IPS-15b (cell line): Measurements from ENCODE around the gene DIP2A.

Experiments used
- H3K27me3 ChIP-seq: one replicate; pipeline ENCODE4 v1.6.1; 2013; ENCODE audit warnings: low read length; ENCODE audit not compliant: control insufficient read depth, insufficient read depth
- H3K36me3 ChIP-seq: one replicate; pipeline ENCODE4 v1.6.1; 2013; ENCODE audit warnings: low read length; ENCODE audit not compliant: control insufficient read depth, insufficient read depth
- H3K4me1 ChIP-seq: one replicate; pipeline ENCODE4 v1.6.1; 2013; ENCODE audit warnings: mild to moderate bottlenecking, low read length; ENCODE audit not compliant: control insufficient read depth, insufficient read depth
- H3K4me3 ChIP-seq: one replicate; pipeline ENCODE4 v1.5.1; 2013; ENCODE audit warnings: low read depth, low read length
- H3K9ac ChIP-seq: one replicate; pipeline ENCODE4 v1.6.1; 2013; ENCODE audit warnings: low read depth, mild to moderate bottlenecking, low read length
- H3K9me3 ChIP-seq: one replicate; pipeline ENCODE4 v1.6.1; 2013; ENCODE audit warnings: mild to moderate bottlenecking, low read length; ENCODE audit not compliant: control insufficient read depth, insufficient read depth

Gene DIP2A

DNA sequence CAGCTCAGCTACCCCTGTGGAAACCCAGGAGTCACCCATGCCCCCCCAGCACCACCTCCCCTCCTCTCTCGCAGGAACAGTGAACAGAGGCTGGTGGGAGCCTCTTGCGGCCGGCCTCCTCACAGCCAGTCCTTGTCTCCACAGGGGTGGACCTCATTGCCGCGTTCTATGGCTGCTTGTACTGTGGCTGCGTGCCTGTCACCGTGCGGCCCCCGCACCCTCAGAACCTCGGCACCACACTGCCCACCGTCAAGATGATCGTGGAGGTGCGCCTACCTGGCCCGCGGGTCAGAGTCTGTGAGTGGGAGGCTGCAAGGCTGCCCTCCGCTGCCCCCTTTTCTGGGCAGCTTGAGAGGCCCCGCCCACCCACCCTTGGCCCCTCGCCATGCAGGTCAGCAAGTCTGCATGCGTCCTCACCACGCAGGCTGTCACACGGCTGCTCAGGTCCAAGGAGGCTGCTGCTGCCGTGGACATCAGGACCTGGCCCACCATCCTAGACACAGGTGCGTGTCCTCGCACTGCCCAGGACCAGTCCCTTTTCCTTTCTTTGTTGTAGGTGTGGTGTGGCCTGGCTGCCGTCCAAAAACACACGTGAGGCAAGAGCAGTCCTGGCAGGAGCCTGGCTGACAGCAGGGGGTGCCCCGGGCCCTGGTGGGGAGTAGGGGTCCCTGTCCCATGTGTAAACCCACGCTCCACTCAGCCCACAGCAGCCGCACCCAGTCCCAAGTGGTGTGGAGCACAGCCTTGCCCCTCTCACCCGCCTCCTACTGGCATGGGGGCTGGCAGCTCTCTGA, 95.9 kb downstream of the DIP2A start:
- Histone ChIP-seq H3K36me3 (peaks cover 43% of the 10 kb centered on the region), H3K9ac (no peak overlapping the region)

DNA sequence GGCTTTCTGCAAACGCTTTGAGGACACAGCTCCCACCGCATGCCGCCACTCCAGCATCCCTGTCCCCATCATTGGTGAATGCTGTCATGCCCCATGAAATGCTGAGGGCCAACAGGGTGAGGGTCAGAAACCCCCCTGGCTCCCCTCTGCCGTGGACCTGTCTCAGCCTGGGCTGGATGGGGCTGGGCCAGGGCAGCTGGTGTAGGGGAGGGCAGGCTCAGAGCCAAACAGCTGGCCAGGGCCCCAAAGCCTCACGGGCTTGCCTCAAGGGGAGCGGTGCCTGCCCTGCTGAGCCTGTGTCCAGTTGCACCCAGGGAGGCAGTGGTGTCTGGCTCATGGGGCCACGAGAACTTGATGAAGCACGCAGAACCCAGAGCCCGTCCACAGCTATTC, 96.5 kb downstream of the DIP2A start:
- H3K27me3 ChIP-seq = no peaks in the 10 kb centered on the region
- peaks cover 43% of the 10 kb centered on the region for H3K36me3 ChIP-seq
- no peak overlapping the region for H3K4me3 ChIP-seq
- H3K9ac ChIP-seq = no peak overlapping the region
- H3K4me1 ChIP-seq = no peaks in the 10 kb centered on the region
- no peaks in the 10 kb centered on the region for H3K9me3 ChIP-seq

More for the DNA sequence above, 95.9 kb downstream of the DIP2A start:
- H3K9me3 ChIP-seq = no peaks in the 10 kb centered on the region
- no peaks in the 10 kb centered on the region for H3K27me3 ChIP-seq
- H3K4me1 ChIP-seq = no peaks in the 10 kb centered on the region
- H3K4me3 ChIP-seq = no peak overlapping the region

DNA sequence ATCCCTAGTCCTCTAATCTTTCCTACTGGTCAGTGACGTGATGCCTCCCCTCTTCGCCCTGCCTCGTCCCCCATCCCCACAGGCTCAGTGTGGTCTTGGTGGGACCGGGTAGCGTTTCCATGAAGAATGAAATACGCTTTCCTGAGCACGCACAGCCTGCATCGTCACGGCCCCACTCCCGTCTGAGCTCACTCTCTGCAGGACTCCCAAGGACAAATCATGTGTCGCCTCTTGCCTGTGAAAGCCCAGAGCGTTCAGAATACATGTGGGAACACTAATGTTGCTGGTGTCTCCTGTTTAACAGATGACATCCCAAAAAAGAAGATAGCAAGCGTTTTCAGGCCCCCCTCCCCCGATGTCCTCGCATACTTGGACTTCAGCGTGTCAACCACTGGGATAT, 97.0 kb downstream of the DIP2A start:
- H3K4me3 ChIP-seq = no peak overlapping the region
- no peaks in the 10 kb centered on the region for H3K4me1 ChIP-seq
- H3K27me3 ChIP-seq = no peaks in the 10 kb centered on the region
- H3K9ac ChIP-seq = no peak overlapping the region
- peaks cover 46% of the 10 kb centered on the region for H3K36me3 ChIP-seq
- H3K9me3 ChIP-seq = no peaks in the 10 kb centered on the region

DNA sequence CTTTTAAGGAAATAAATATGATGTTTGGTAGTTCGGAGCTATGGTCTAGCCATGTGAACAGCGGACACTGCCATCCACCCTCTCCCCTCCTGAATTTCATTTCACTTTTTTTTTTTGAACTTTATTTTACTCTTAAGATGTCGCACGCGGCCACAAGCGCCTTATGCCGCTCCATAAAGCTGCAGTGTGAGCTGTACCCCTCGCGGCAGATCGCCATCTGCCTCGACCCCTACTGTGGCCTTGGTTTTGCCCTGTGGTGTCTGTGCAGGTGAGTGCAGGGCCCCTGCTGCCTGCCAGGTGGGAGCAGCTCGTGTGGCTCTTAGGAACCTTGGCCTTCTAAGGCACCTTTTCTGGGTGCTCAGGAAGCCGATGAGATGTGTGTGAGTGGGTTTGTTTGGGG, 98.1 kb downstream of the DIP2A start:
- Histone ChIP-seq H3K4me3 (no peak overlapping the region), H3K4me1 (no peaks in the 10 kb centered on the region), H3K27me3 (no peaks in the 10 kb centered on the region), H3K9me3 (no peaks in the 10 kb centered on the region), H3K9ac (no peak overlapping the region), H3K36me3 (peaks cover 48% of the 10 kb centered on the region)

DNA sequence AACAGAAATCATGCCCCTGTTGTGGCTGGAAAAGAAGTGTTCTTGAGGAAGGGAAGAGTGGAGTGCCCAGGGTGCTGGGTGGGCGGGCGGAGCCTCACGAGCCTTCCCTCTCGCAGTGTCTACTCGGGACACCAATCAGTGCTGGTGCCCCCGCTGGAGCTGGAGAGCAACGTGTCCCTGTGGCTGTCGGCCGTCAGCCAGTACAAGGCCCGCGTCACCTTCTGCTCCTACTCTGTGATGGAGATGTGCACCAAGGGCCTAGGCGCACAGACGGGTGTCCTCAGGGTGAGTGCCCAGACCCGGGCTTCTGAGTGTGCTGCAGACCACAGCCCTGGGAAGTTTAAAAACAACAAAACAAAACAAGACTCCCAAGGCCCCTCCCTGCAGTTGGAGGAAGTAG, 98.8 kb downstream of the DIP2A start:
- Histone ChIP-seq H3K4me3 (no peak overlapping the region), H3K36me3 (peaks cover 51% of the 10 kb centered on the region), H3K9me3 (no peaks in the 10 kb centered on the region), H3K4me1 (no peaks in the 10 kb centered on the region), H3K27me3 (no peaks in the 10 kb centered on the region), H3K9ac (no peak overlapping the region)

DNA sequence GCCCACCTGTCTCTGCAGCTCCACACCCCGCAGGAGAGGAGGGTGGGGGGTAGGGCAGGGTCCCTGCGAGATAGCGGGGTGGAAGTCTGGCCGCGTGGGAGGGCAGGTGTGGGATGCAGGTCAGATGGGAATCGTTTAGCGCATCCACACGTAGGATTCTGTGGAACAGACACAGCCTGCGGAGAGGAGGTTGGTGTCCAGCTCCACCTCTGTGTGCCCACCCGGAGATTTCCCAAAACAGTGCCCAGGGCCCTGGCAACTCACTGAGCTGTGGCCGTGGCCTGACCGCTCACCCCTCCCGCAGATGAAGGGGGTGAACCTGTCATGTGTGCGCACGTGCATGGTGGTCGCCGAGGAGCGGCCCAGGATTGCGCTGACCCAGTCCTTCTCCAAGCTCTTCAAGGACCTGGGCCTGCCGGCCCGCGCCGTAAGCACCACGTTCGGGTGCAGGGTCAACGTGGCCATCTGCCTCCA, 99.3 kb downstream of the DIP2A start:
- H3K4me3 ChIP-seq = no peak overlapping the region
- H3K9ac ChIP-seq = no peak overlapping the region
- no peaks in the 10 kb centered on the region for H3K27me3 ChIP-seq
- no peaks in the 10 kb centered on the region for H3K9me3 ChIP-seq
- H3K36me3 ChIP-seq = peaks cover 55% of the 10 kb centered on the region
- no peaks in the 10 kb centered on the region for H3K4me1 ChIP-seq

DNA sequence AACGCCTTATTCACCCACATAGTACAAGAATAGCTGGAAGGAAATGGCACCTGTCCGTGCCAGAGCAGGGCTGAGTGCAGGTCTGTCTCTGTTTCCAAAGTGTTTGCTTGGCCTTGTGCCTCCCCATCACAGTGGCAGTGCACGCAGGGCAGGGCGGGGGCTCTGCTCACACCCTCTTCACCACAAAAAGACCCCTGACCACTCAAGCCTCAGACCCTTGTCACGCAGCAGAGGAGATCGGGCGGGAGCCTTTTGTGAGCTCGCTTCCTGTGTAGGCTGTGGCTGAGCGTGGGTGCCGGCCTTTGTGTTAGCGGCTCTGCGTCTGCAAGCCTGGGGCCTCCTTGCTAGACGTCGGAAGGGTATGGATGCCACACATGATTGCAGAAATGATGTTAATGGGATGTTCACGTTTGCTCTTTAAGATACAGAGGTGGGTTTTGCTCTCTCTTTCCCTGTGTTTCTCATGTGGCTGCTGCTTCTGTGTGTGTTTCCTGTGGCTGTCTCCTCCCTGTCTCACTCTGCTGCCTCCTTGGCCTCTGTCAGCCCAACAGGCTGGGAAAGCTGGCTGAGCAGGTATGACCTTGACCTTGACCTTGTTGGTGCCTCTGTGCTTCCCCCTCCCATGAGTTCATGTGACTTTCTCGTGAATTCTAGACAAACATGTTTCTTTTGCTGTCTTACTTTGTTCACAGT, 100.7 kb downstream of the DIP2A start:
- H3K9me3 ChIP-seq = no peaks in the 10 kb centered on the region
- no peaks in the 10 kb centered on the region for H3K27me3 ChIP-seq
- no peak overlapping the region for H3K4me3 ChIP-seq
- H3K36me3 ChIP-seq = peaks cover 55% of the 10 kb centered on the region
- peak overlapping the region; percentile 3 for H3K9ac ChIP-seq
- no peaks in the 10 kb centered on the region for H3K4me1 ChIP-seq

DNA sequence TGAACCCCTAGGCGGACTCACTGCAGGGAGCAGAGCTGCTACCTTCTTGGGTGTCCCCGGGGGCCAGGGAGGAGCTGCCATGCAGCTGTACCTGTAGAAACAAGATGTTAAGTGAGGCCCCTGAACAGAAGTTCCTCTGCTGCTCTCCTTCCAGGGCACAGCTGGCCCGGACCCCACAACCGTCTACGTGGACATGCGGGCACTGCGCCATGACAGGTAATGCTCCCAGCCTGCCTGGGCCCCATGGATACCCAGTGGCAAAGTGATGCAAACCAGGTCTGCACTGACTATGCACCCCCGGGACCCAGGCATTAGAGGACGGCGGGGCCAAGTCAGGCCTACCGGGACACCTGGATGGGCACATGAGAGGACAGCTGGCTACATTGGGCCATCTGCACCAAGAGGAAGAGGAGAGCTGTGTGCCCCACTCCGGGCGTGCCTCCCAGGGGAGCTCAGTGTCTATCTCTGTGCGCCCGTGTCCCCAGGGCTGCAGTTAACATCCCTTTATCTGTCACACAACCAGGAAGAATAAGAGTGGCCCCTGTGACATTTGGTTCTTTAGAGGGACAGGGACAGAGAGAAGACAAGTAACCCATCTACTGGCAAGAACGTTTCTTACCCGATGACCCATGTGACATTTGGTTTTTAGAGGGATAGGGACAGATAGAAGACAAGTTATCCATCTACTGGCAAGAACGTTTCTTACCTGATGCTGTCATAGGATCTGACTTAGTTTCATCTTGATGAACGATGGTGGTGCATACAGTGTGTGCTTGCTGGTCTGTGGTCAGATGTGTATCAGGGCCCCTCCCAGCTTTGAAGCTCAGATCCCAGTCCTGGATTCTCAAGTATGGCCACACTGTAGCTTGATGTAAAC, 102.1 kb downstream of the DIP2A start:
- peaks cover 52% of the 10 kb centered on the region for H3K36me3 ChIP-seq
- no peaks in the 10 kb centered on the region for H3K9me3 ChIP-seq
- no peaks in the 10 kb centered on the region for H3K27me3 ChIP-seq
- H3K4me3 ChIP-seq = no peak overlapping the region
- no peak overlapping the region for H3K9ac ChIP-seq
- H3K4me1 ChIP-seq = no peaks in the 10 kb centered on the region

DNA sequence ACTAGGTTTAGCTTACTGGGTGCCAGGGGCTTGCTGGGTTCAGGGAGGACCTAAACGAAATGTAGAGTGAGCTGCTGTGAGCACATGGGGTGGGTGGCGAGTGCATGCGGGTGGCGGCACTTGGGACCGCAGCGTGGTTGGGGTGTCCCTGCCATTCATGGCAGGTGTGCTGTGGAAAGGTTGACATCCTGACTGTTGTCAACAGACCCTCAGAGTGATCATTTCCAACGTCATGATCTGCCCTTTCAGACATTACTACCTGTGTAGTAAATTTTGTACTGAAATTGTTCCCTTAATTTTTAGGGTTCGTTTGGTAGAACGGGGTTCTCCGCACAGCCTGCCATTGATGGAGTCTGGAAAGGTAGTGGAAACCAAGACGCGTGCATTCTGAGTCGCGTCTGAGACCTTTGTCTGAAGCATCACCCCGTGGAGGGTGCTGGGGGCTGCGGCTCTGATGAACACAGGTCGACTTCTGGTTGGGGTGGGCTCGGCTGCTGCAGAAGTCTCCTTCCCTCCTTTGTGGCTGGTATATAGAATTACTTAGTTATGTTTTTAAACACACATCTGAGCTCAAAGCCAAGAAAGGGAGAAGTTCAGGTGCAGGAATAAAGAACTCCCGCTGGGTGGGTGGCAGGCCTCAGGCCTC, 102.9 kb downstream of the DIP2A start:
- H3K4me3 ChIP-seq = no peak overlapping the region
- H3K36me3 ChIP-seq = peaks cover 56% of the 10 kb centered on the region
- no peaks in the 10 kb centered on the region for H3K4me1 ChIP-seq
- no peaks in the 10 kb centered on the region for H3K9me3 ChIP-seq
- H3K27me3 ChIP-seq = no peaks in the 10 kb centered on the region
- H3K9ac ChIP-seq = no peak overlapping the region

DNA sequence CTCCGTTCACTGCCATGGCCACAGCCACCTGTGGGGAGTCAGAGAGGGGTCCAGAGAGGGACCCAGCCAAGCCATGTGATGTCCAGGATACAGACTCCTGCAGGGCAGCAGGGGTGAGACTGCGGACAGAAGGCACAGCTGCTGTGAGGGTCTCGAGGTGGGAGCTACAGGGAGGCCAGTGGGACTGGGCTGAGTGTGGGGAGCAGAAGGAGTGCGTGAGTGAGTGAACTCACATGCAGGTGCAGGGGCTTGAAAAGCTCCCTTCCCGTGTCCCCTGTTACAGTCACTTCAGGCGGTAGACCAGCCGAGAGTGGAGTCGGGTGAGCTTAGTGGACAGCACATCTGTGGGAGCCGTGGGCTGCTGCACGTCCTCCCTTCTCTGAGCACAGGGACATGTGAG, 103.8 kb downstream of the DIP2A start:
- H3K4me1 ChIP-seq = no peaks in the 10 kb centered on the region
- H3K27me3 ChIP-seq = no peaks in the 10 kb centered on the region
- H3K9ac ChIP-seq = no peak overlapping the region
- peaks cover 53% of the 10 kb centered on the region for H3K36me3 ChIP-seq
- H3K9me3 ChIP-seq = no peaks in the 10 kb centered on the region
- no peak overlapping the region for H3K4me3 ChIP-seq

DNA sequence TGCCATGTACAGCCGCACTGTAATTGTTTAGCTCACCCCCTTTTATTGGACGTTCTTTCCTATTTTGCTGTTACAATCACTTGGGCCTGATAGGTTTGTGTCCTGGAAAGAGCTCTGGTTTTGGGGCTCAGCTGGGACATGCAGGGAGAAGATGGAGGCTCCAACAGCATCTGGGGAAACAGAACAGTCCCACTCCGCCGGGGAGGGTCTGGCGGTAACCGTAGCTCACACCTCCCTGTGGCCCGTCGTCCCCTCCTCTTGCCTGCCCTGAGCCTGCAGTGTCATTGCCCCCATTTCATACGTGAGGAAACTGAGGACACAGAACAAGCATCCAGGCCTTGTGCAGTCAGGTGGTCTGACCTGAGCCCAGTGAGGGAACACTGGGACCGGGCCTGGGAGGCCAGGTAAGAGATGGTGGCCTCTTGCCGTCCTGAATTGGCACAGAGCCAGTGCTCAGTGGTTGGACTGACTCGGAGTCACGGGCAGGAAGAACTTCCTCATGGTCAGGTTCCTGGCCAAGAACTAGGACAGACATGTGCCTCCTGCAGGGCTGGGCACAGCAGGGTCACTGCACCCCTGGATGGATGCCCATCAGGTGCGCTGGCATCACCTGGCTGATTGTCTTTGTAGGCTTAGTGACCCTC, 104.4 kb downstream of the DIP2A start:
- Histone ChIP-seq H3K9me3 (no peaks in the 10 kb centered on the region), H3K36me3 (peaks cover 47% of the 10 kb centered on the region), H3K4me1 (no peaks in the 10 kb centered on the region), H3K9ac (no peak overlapping the region), H3K4me3 (no peak overlapping the region), H3K27me3 (no peaks in the 10 kb centered on the region)
